SHP77 (cell line): Measurements from ENCODE around the gene CFAP57.
"Not testable (repeated sequence)": the region's sequence is repeated elsewhere in the genome, so short reads cannot be mapped to it uniquely, and the experiment has no call there.

Experiments used
- DNase-seq, 2 experiments: peaks; one replicate each; lab custom pipeline; 2025; lab: John Stamatoyannopoulos, UW

CFAP57 gene

GRCh38 chr1:43174873-43175272 lies 2.7 kb downstream of the CFAP57 start:
- DNase-seq, result no peak

DNA sequence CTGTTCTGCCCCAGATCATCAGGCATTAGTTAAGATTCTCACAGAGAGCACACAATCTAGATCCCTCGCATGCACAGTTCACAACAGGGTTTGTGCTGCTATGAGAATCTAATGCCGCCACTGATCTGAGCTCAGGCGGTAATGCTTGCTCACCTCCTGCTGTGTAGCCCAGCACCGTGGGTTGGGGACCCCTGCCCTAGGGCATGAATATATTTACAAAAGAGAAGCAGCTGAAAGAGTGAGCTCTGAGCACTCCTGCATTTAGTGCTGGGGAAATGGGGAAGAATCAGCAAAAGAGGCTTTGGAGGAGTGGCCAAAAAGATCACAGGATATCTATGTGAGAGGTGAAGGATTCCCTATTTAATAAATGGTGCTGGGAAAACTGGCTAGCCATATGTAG lies 5.6 kb downstream of the CFAP57 start:
- no peak for DNase-seq

- DNase-seq, result no peak
Observed at GRCh38 chr1:43184388-43184787, 12.3 kb downstream of the CFAP57 start.

- no peak for DNase-seq
Observed at GRCh38 chr1:43184995-43185394, 12.9 kb downstream of the CFAP57 start.

GRCh38 chr1:43188106-43188505 lies 16.0 kb downstream of the CFAP57 start:
- DNase-seq, result no peak

- DNase-seq, result no peak
Observed at GRCh38 chr1:43194509-43194908, 22.4 kb downstream of the CFAP57 start.

DNA sequence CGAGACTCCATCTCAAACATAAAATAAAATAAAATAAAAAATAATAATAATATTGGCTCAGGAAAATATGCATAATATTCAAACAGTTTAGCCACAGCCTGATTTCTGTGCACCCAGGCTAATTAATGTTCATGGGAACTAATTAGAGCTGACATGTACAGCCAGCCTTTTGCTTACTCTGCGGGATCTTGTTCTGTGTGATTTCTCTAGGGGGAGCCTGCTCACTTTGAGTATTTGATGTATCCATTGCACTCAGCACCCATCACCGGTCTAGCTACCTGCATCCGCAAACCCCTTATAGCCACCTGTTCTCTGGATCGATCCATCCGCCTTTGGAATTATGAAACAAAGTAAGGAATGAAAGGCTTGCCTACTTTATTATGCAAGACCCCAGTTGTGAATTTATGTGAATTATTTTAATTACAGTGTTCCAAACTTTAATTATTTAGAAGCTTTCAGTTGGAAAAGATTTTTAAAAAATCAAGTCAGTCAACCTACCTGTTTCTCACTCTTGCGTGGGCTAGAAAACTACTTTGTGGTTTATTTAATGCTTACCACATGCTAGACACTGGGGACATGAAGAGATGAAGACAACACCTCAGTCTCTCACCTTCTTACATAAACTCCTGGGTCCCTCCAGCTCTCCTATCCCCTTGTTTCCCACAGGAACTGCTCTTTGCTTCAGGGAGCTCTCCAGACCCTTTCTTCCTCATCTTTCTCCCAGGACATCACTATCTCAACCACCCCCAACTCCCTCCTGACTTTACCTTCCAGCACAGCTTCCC lies 25.4 kb downstream of the CFAP57 start:
- no peak for DNase-seq

DNA sequence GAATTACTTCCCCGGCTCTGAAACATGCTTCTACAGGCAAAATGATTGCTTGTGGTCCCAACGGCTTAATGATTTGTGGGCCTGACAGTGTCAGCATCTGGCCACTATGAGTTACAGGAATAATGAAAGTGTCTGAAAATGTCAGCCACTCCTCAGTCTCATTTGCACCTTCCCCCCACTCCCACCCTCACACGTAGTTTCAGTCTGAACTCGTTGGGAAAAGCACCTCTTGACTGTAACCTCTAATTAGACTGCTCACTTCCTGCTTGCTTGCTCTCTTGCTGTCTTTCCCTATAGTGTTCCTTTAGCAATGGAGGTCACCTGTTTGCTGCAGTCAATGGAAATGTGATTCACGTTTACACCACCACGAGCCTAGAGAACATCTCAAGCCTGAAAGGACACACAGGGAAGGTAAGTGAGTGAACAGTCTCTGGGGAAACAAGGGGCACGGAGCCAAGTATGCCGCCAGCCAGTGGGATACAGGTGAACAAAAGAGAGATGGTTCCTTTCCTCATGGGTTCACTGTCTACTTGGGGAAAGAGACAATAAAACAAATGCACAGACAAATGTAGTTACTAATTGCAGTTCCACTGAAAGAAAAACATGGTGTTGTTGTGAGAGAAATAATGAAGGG lies 27.1 kb downstream of the CFAP57 start:
- DNase-seq, result no peak

DNA sequence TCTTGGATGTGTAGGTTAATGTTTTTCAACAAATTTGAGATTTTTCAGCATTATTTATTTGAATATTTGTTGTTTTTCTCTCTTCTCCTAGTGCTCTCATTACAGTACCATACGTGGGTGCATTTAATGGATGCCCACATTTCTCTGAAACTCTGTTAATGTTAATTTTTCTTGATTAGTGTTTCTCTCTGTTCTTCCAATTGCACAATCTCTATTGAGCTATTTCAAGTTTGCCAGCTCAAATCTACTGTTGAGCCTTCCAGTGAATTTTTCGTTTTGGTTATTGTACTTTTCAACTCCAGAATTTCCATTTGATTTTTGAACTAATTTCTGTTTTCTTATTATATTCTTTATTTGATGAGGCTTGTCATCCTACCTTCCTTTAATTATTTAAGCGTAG lies 31.7 kb downstream of the CFAP57 start:
- DNase-seq, result no peak

GRCh38 chr1:43204394-43204793 lies 32.3 kb downstream of the CFAP57 start:
- DNase-seq, result no peak

- DNase-seq, result no peak
Observed at GRCh38 chr1:43205671-43206070, 33.5 kb downstream of the CFAP57 start.

DNA sequence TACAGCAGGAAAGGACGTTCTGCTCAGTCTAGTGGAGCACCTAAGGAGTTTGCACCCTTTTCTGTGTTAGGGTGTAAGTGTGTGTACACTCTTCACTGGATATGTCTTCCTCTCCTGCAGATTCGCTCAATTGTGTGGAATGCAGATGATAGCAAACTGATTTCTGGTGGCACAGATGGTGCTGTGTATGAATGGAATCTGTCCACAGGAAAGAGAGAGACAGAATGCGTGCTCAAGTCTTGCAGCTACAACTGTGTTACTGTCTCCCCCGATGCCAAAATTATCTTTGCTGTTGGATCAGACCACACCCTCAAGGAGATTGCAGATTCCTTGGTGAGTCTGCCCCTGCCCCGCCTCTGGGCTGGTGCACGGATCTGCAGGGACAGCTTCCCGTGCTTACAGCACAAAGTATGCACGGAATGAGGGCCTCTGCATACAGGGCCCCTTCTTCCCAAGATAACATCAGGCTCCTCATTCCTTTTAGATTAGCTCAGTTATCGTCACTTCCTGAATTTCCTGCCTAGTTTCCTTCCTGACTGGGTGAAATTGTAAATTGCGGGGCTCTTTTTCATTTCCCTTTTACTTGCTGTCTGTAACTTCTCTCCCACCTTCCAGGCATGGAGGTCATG lies 34.6 kb downstream of the CFAP57 start:
- DNase-seq, result no peak

- no peak for DNase-seq
Observed at GRCh38 chr1:43207229-43207853, 35.2 kb downstream of the CFAP57 start.

DNA sequence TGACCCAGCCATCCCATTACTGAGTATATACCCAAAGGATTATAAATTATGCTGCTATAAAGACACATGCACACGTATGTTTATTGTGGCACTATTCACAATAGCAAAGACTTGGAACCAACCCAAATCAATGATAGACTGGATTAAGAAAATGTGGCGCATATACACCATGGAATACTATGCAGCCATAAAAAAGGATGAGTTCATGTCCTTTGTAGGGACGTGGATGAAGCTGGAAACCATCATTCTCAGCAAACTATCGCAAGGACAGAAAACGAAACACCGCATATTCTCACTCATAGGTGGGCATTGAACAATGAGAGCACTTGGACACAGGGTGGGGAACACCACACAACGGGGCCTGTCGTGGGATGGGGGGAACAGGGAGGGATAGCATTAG lies 36.1 kb downstream of the CFAP57 start:
- not testable (repeated sequence) for DNase-seq

GRCh38 chr1:43214501-43215444 lies 42.6 kb downstream of the CFAP57 start:
- no peak for DNase-seq

GRCh38 chr1:43217747-43218146 lies 45.6 kb downstream of the CFAP57 start:
- DNase-seq, result no peak

DNA sequence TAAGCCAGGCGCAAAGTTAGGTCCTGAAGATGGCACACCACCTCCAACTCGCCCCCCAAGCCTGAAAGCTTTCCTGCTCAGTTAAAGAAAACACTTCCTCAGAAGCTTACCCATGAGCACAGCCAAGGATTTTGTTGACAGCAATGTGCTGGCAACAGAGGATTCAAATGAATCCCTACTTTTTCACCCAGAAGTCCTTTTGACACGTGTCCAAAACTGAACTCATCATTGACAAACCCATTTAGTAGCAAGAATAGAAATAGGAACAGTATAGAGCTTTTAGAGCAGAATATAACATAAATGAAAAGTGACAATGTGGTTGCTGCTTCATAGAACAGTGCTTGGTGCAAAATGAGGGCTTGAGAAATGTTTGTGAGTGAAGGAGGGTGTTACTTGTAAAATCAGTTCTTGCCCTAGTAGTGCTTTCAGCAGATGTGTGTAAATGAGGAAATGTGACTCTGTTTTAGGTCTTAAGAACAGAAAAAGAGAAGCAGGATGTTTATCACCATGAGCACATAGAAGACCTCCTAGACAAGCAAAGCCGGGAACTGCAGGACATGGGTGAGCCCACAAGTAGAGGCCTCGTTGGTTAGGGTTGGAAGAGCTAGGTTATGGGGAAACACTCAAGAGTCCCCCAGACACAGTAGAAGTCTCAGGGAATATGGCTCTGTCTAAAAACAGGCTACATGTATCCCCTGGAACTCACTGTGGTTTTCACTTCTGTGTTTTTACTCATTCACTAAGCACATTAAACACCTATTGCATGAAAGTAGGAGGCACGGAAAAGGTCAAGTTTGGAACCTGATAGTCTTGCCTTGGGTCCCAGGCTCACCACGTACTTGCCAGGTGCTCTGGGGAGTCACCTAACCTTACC lies 49.0 kb downstream of the CFAP57 start:
- no peak for DNase-seq

DNA sequence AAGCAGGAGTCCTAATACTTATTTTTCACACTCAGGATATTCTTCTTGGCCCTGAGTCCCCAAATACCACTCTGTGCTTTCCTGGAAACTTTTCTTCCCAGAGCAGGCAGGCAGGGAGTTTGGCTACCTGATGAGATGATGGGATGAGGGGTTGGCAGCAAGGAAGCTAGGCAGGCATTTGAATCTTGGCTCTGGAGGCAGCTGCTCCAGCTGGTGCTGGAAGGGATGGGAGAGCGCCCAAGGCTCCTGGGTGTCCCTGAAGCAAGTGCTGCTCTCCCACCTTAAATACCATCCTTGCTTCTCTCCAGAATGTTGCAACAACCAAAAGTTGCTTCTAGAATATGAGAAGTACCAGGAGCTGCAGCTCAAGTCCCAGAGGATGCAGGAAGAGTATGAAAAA lies 49.7 kb downstream of the CFAP57 start:
- DNase-seq, result no peak

GRCh38 chr1:43222879-43223278 lies 50.7 kb downstream of the CFAP57 start:
- DNase-seq, result no peak

DNA sequence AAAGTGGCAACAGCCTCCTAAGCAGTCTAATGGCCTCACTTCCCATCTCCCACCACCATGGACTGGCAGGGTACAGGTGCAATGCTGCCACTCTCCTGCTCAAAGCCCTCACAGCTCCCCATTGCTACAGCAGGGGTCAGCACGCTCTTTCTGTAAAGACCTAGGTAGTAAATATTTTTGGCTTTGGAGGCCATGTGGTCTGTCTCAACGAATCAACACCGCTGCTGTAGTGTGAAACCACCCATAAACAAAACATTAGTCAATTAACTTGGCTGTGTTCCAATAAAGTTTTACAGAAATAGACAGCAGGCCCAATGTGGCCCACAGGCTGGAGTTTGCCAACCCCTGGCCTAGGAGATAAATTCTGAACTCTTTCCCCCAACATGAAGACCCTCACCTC lies 53.0 kb downstream of the CFAP57 start:
- DNase-seq, result no peak
